Left ventricle myocardium inferior (tissue), 1 donor: ENCODE measurements around the gene KMT2A. TPM values are rescaled to one million over a fixed set of nuclear protein-coding genes. Genes with fewer than 3 reads are reported as not detected.

Source experiments
- DNase-seq: peaks from one replicate; pipeline ENCODE4 v3.0.0-alpha.2; 2020
- H3K27ac ChIP-seq: fragments of 200-600 bp; replicated peaks from 2 replicates; pipeline ENCODE4 v1.8.0; 2021
- H3K27me3 ChIP-seq: fragments of 200-600 bp; 2 replicates; pipeline ENCODE4 v1.8.0; 2021; ENCODE audit warnings: low read depth
- H3K36me3 ChIP-seq: fragments of 200-600 bp; 2 replicates; pipeline ENCODE4 v1.8.0; 2021
- H3K4me1 ChIP-seq: fragments of 200-600 bp; 2 replicates; pipeline ENCODE4 v1.8.0; 2021
- H3K4me3 ChIP-seq: fragments of 200-600 bp; 2 replicates; pipeline ENCODE4 v1.8.0; 2021; ENCODE audit warnings: mild to moderate bottlenecking, moderate library complexity
- H3K9me3 ChIP-seq: fragments of 200-600 bp; replicated peaks from 2 replicates; pipeline ENCODE4 v1.8.0; 2021
- intact Hi-C: fragments of 100-400 bp; cut with micrococcal nuclease; formaldehyde crosslinking; loops from one replicate; pipeline ENCODE4 v1.11.0; 2022
- total RNA-seq: library from RNA; stranded (reverse); fragmentation: NEBNext Ultra II Directional; extraction: Animal tissue kit (Norgen Biotek cat#: 25700); gene quantifications from one replicate; pipeline ENCODE4 v1.2.1, GENCODE V29; 2021
- TF ChIP-seq, protein P1 (sequence below): fragments of 200-600 bp; IDR thresholded peaks from 2 replicates; pipeline ENCODE4 v1.8.0; 2021; ENCODE audit warnings: antibody characterized with exemption, mild to moderate bottlenecking, borderline replicate concordance
- donor health status: DM: no; HTN: yes; CAD: no; lungs with severe emphysema.

The KMT2A gene
- total RNA-seq, 1 donor from 2014 or later: 21.0 TPM

- Histone ChIP-seq H3K9me3 (no peaks in the 10 kb centered on the region), H3K27ac (peak overlapping the region; percentile 79), H3K4me3 (peak overlapping the region; percentile 84), H3K36me3 (no peaks in the 10 kb centered on the region), H3K4me1 (peaks cover 28% of the 10 kb centered on the region), H3K27me3 (no peaks in the 10 kb centered on the region)
- no peak for DNase-seq
- intact Hi-C loops: no loop called here
- TF ChIP-seq, protein P1, sequence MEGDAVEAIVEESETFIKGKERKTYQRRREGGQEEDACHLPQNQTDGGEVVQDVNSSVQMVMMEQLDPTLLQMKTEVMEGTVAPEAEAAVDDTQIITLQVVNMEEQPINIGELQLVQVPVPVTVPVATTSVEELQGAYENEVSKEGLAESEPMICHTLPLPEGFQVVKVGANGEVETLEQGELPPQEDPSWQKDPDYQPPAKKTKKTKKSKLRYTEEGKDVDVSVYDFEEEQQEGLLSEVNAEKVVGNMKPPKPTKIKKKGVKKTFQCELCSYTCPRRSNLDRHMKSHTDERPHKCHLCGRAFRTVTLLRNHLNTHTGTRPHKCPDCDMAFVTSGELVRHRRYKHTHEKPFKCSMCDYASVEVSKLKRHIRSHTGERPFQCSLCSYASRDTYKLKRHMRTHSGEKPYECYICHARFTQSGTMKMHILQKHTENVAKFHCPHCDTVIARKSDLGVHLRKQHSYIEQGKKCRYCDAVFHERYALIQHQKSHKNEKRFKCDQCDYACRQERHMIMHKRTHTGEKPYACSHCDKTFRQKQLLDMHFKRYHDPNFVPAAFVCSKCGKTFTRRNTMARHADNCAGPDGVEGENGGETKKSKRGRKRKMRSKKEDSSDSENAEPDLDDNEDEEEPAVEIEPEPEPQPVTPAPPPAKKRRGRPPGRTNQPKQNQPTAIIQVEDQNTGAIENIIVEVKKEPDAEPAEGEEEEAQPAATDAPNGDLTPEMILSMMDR: no peak
These were observed 95.8 kb downstream of the KMT2A start for GRCh38 chr11:118532091-118532490.

DNA sequence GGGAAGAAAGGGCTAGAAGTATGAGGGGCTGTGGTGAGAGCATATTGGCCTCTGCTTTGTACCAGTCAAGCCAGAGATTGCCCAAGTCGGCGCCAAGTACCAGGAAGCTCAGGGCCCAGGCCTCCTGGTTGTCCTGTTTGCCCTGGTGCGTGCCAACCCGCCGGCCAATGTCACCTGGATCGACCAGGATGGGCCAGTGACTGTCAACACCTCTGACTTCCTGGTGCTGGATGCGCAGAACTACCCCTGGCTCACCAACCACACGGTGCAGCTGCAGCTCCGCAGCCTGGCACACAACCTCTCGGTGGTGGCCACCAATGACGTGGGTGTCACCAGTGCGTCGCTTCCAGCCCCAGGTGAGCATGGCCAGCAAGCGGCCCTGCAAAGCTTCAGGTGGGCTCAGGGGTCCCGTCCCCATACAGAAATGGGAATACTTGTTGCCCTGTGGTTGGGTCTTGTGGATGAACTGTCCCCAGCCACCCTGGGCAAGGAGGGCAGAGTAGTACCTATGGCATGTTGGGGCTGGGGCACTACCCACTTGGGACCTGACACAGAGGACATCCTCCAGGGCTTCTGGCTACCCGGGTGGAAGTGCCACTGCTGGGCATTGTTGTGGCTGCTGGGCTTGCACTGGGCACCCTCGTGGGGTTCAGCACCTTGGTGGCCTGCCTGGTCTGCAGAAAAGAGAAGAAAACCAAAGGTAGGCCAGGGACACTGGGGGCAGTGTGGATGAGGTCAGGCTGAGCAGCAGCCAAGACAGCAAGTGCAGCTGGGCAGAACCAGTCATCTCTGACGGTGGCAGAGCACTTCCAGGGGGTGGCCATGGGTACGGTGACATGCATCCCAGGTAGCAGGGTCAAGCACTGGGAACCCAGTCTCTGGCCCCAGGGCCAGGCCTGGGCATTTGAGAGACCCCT, 96.8 kb downstream of the KMT2A start:
- DNase-seq: no peak
- intact Hi-C loops: no loop called here
- Histone ChIP-seq H3K27me3 (no peaks in the 10 kb centered on the region), H3K9me3 (no peaks in the 10 kb centered on the region), H3K36me3 (no peaks in the 10 kb centered on the region), H3K4me1 (peaks cover 28% of the 10 kb centered on the region), H3K4me3 (no peak overlapping the region), H3K27ac (no peak overlapping the region)
- TF ChIP-seq, protein P1: no peak

DNA sequence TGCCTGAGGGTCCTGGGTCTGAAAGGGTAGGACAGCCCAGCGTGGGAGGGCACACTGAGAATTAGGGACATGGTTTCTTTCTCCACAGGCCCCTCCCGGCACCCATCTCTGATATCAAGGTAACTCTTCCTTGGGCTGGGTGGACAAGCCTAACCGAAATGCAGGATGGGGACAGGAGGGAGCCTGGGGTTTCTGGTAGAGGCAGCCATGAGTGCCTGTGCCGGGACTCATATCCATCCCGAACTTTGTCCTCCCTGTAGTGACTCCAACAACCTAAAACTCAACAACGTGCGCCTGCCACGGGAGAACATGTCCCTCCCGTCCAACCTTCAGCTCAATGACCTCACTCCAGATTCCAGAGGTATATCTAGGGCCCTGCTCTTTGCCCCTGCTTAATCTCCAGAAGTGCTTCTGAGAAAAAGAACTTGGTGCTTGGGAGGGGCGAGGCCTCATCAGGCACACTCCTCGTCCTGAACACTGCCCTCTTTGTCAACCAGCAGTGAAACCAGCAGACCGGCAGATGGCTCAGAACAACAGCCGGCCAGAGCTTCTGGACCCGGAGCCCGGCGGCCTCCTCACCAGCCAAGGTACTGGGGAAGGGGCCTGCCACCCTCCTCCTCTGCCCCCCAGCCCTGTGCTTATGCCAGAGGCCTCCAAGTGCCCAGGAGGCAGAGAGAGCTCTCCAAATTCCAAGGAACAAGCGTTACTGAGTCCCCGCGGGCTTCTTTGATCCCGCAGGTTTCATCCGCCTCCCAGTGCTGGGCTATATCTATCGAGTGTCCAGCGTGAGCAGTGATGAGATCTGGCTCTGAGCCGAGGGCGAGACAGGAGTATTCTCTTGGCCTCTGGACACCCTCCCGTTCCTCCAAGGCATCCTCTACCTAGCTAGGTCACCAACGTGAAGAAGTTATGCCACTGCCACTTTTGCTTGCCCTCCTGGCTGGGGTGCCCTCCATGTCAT, 97.8 kb downstream of the KMT2A start:
- Histone ChIP-seq H3K9me3 (no peaks in the 10 kb centered on the region), H3K36me3 (no peaks in the 10 kb centered on the region), H3K27me3 (no peaks in the 10 kb centered on the region), H3K4me1 (peaks cover 28% of the 10 kb centered on the region), H3K27ac (no peak overlapping the region), H3K4me3 (no peak overlapping the region)
- intact Hi-C loops: no loop called here
- TF ChIP-seq, protein P1: no peak
- DNase-seq: no peak

DNA sequence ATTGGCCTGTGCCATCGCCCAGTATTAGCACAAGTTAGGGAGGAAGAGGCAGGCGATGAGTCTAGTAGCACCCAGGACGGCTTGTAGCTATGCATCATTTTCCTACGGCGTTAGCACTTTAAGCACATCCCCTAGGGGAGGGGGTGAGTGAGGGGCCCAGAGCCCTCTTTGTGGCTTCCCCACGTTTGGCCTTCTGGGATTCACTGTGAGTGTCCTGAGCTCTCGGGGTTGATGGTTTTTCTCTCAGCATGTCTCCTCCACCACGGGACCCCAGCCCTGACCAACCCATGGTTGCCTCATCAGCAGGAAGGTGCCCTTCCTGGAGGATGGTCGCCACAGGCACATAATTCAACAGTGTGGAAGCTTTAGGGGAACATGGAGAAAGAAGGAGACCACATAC, 99.0 kb downstream of the KMT2A start:
- Histone ChIP-seq H3K27me3 (no peaks in the 10 kb centered on the region), H3K27ac (no peak overlapping the region), H3K36me3 (no peaks in the 10 kb centered on the region), H3K4me3 (no peak overlapping the region), H3K4me1 (peaks cover 16% of the 10 kb centered on the region), H3K9me3 (no peaks in the 10 kb centered on the region)
- DNase-seq: no peak
- TF ChIP-seq, protein P1: no peak
- intact Hi-C loops: no loop called here

GRCh38 chr11:118536726-118537125, 100.4 kb downstream of the KMT2A start:
- Histone ChIP-seq H3K27ac (no peak overlapping the region), H3K36me3 (no peaks in the 10 kb centered on the region), H3K4me1 (peaks cover 1% of the 10 kb centered on the region), H3K9me3 (no peaks in the 10 kb centered on the region), H3K4me3 (no peak overlapping the region), H3K27me3 (no peaks in the 10 kb centered on the region)
- intact Hi-C loops: no loop called here
- no peak for DNase-seq
- TF ChIP-seq, protein P1: no peak
